H1 (cell line): ENCODE data around the gene RIF1. TPM values are rescaled to one million over a fixed set of nuclear protein-coding genes. Genes with fewer than 3 reads are reported as not detected.

ENCODE experiments used
- CTCF ChIA-PET: fragments of 300-600 bp; sonication (Branson Sonifier 250); formaldehyde crosslinking; loops from one replicate; lab custom pipeline; 2021; ENCODE audit not compliant: partially characterized antibody; lab: Charles Lee
- POLR2A ChIA-PET: fragments of 300-600 bp; sonication (Branson Sonifier 250); formaldehyde crosslinking; loops from one replicate; lab custom pipeline; 2021; ENCODE audit warnings: inconsistent platforms; ENCODE audit not compliant: partially characterized antibody; lab: Charles Lee
- DNase-seq, 2 experiments: peaks; one replicate each; pipeline versions ENCODE4 v3.0.0 to v3.0.0-alpha.2; 2010 to 2022; ENCODE audit warnings: low spot score in 2 of 2, low read depth in 1 of 2, mixed read lengths in 1 of 2
- FAIRE-seq: peaks from 2 replicates; lab custom pipeline; 2011; peaks lifted over from hg19 to GRCh38; lab: Jason Lieb, UNC
- H2AFZ ChIP-seq: 2 replicates; pipeline ENCODE4 v1.8.1; 2012; ENCODE audit warnings: low read length, inconsistent platforms
- H2AK5ac ChIP-seq: 2 replicates; pipeline ENCODE4 v1.6.1; 2013; ENCODE audit warnings: low read depth, low read length
- H2BK120ac ChIP-seq: replicated peaks from 2 replicates; pipeline ENCODE3; 2013; ENCODE audit warnings: low read depth, low read length, inconsistent platforms
- H2BK12ac ChIP-seq: 2 replicates; pipeline ENCODE4 v1.6.1; 2013; ENCODE audit warnings: low read depth, low read length
- H2BK15ac ChIP-seq: 2 replicates; pipeline ENCODE4 v1.6.1; 2013; ENCODE audit warnings: low read length
- H2BK20ac ChIP-seq: 2 replicates; pipeline ENCODE4 v1.6.1; 2013; ENCODE audit warnings: low read length
- H2BK5ac ChIP-seq: 2 replicates; pipeline ENCODE4 v1.6.1; 2013; ENCODE audit warnings: low read depth, low read length
- H3K14ac ChIP-seq: 2 replicates; pipeline ENCODE4 v1.6.1; 2013; ENCODE audit warnings: inconsistent platforms; ENCODE audit not compliant: insufficient read length
- H3K18ac ChIP-seq: 2 replicates; pipeline ENCODE4 v1.6.1; 2013; ENCODE audit warnings: low read length; ENCODE audit errors: extremely low read depth
- H3K23ac ChIP-seq: 2 replicates; pipeline ENCODE4 v1.6.1; 2013; ENCODE audit warnings: inconsistent platforms; ENCODE audit not compliant: insufficient read length
- H3K23me2 ChIP-seq: 2 replicates; pipeline ENCODE4 v1.6.1; 2013; ENCODE audit warnings: low read depth, low read length
- H3K27ac ChIP-seq: 2 replicates; pipeline ENCODE4 v1.6.1; 2011; ENCODE audit warnings: low read depth, low read length, inconsistent platforms
- H3K27me3 ChIP-seq, 4 experiments: replicated peaks in 1 of 4; 1 replicate in 1 of 4; 2 replicates in 3 of 4; pipeline versions ENCODE4 v1.6.1 to v1.8.1; 2011 to 2013; ENCODE audit warnings: low read length in 3 of 4, mild to moderate bottlenecking in 3 of 4, inconsistent platforms in 2 of 4, mixed read lengths in 2 of 4, moderate library complexity in 1 of 4; ENCODE audit not compliant: control insufficient read depth in 3 of 4, insufficient read depth in 3 of 4; ENCODE audit errors: extremely low read depth in 1 of 4
- H3K36me3 ChIP-seq, 4 experiments: 2 replicates each; pipeline versions ENCODE4 v1.6.1 to v1.8.1; 2011 to 2013; ENCODE audit warnings: mild to moderate bottlenecking in 4 of 4, low read length in 3 of 4, moderate library complexity in 2 of 4, control low read depth in 1 of 4, inconsistent platforms in 1 of 4; ENCODE audit not compliant: insufficient read depth in 4 of 4, control insufficient read depth in 2 of 4
- H3K4ac ChIP-seq: replicated peaks from 2 replicates; pipeline ENCODE3; 2013; ENCODE audit warnings: low read length, low read depth, mixed read lengths, inconsistent platforms; ENCODE audit not compliant: insufficient read length
- H3K4me1 ChIP-seq, 4 experiments: replicated peaks in 1 of 4; 1 replicate in 1 of 4; 2 replicates in 3 of 4; pipeline versions ENCODE4 v1.6.1 to v1.8.1; 2011 to 2013; ENCODE audit warnings: low read length in 3 of 4, inconsistent platforms in 2 of 4, mixed read lengths in 1 of 4; ENCODE audit not compliant: insufficient read depth in 4 of 4, control insufficient read depth in 3 of 4
- H3K4me2 ChIP-seq, 2 experiments: 2 replicates each; pipeline versions ENCODE4 v1.6.1 to v1.8.1; 2011 to 2013; ENCODE audit warnings: low read depth in 2 of 2, low read length in 2 of 2, control low read depth in 1 of 2, inconsistent platforms in 1 of 2, mild to moderate bottlenecking in 1 of 2; ENCODE audit not compliant: insufficient read depth in 1 of 2
- H3K4me3 ChIP-seq, 4 experiments: fragments of 200-600, 300-600 bp in 1 of 4; sonication (generic), shearing (Covaris generic), sonication (Bioruptor Twin) in 1 of 4; 2 replicates each; pipeline versions ENCODE4 v1.5.1 to v1.8.1; 2011 to 2016; ENCODE audit warnings: low read length in 4 of 4, low read depth in 3 of 4, control low read depth in 2 of 4, inconsistent platforms in 2 of 4, mild to moderate bottlenecking in 2 of 4, mixed read lengths in 1 of 4, moderate library complexity in 1 of 4; ENCODE audit not compliant: insufficient read depth in 2 of 4; ENCODE audit errors: extremely low read depth in 1 of 4
- H3K56ac ChIP-seq: replicated peaks from 2 replicates; pipeline ENCODE3; 2013; ENCODE audit warnings: low read depth, mild to moderate bottlenecking, mixed read lengths, low read length, inconsistent platforms; ENCODE audit not compliant: insufficient read length
- H3K79me1 ChIP-seq: 2 replicates; pipeline ENCODE4 v1.6.1; 2013; ENCODE audit warnings: low read depth, low read length, control low read depth
- H3K79me2 ChIP-seq, 2 experiments: 2 replicates each; pipeline versions ENCODE4 v1.6.1 to v1.8.1; 2012 to 2013; ENCODE audit warnings: low read length in 2 of 2, mild to moderate bottlenecking in 2 of 2, inconsistent platforms in 1 of 2; ENCODE audit not compliant: insufficient read depth in 2 of 2, control insufficient read depth in 1 of 2
- H3K9ac ChIP-seq, 4 experiments: replicated peaks in 1 of 4; 1 replicate in 1 of 4; 2 replicates in 3 of 4; pipeline versions ENCODE4 v1.6.1 to v1.8.1; 2011 to 2013; ENCODE audit warnings: low read depth in 3 of 4, low read length in 3 of 4, control low read depth in 2 of 4, mild to moderate bottlenecking in 2 of 4, moderate library complexity in 2 of 4, inconsistent platforms in 1 of 4; ENCODE audit errors: extremely low read depth in 1 of 4
- H3K9me3 ChIP-seq, 2 experiments: 2 replicates each; pipeline versions ENCODE4 v1.6.1 to v1.8.1; 2012 to 2013; ENCODE audit warnings: mild to moderate bottlenecking in 2 of 2, moderate library complexity in 2 of 2, control low read depth in 1 of 2, inconsistent platforms in 1 of 2, low read depth in 1 of 2, low read length in 1 of 2, mixed read lengths in 1 of 2; ENCODE audit not compliant: insufficient read depth in 2 of 2
- H4K20me1 ChIP-seq, 2 experiments: replicated peaks in 1 of 2; 2 replicates each; pipeline versions ENCODE3 to v1.8.1; 2011 to 2013; ENCODE audit warnings: inconsistent platforms in 2 of 2, low read length in 2 of 2, mild to moderate bottlenecking in 1 of 2; ENCODE audit not compliant: insufficient read depth in 2 of 2, control insufficient read depth in 1 of 2
- H4K5ac ChIP-seq: 2 replicates; pipeline ENCODE4 v1.6.1; 2013; ENCODE audit warnings: low read length, low read depth, mixed read lengths, inconsistent platforms; ENCODE audit not compliant: insufficient read length
- H4K8ac ChIP-seq: 2 replicates; pipeline ENCODE4 v1.8.0; 2013; ENCODE audit warnings: mild to moderate bottlenecking, moderate library complexity, low read length, inconsistent platforms; ENCODE audit not compliant: insufficient read depth; ENCODE audit errors: extremely low read depth
- H4K91ac ChIP-seq: replicated peaks from 2 replicates; pipeline ENCODE3; 2013; ENCODE audit warnings: low read length, mixed read lengths, inconsistent platforms; ENCODE audit not compliant: insufficient read length
- BACH1 ChIP-seq: IDR thresholded peaks from 2 replicates; pipeline ENCODE4 v1.6.1; 2012; ENCODE audit warnings: low read length, improper control_type of control experiment
- BRCA1 ChIP-seq: IDR thresholded peaks from 2 replicates; pipeline ENCODE4 v1.6.1; 2012; ENCODE audit warnings: low read depth, low read length, improper control_type of control experiment
- EGR1 ChIP-seq: IDR thresholded peaks from 2 replicates; pipeline ENCODE4 v1.6.1; 2011; ENCODE audit warnings: low read depth, low read length, borderline replicate concordance
- FOSL1 ChIP-seq: IDR thresholded peaks from 2 replicates; pipeline ENCODE4 v1.6.1; 2011; ENCODE audit warnings: mild to moderate bottlenecking, low read depth, low read length, moderate library complexity; ENCODE audit not compliant: insufficient read depth
- HDAC6 ChIP-seq: IDR thresholded peaks from one replicate; pipeline ENCODE4 v1.7.1; 2012; ENCODE audit warnings: low read depth, mild to moderate bottlenecking, inconsistent platforms, low read length, moderate library complexity
- PHF8 ChIP-seq: fragments of 200-600 bp; sonication (generic); conservative IDR thresholded peaks from 2 replicates; pipeline ENCODE4 v1.7.1; 2012; ENCODE audit warnings: low read depth, mild to moderate bottlenecking, inconsistent platforms, low read length, moderate library complexity
- SP4 ChIP-seq: IDR thresholded peaks from 2 replicates; pipeline ENCODE4 v1.6.1; 2012; ENCODE audit warnings: low read length, inconsistent platforms
- SUZ12 ChIP-seq: fragments of 200-600 bp; sonication (generic); IDR thresholded peaks from 2 replicates; pipeline ENCODE4 v1.6.1; 2012; ENCODE audit warnings: mild to moderate bottlenecking, inconsistent platforms, low read length, moderate library complexity, mixed read lengths
- TAF1 ChIP-seq: IDR thresholded peaks from 2 replicates; pipeline ENCODE4 v1.6.1; 2011; ENCODE audit warnings: mild to moderate bottlenecking, low read depth, low read length
- TAF7 ChIP-seq: optimal IDR thresholded peaks from 2 replicates; pipeline ENCODE3; 2011; ENCODE audit warnings: low read depth, mild to moderate bottlenecking, inconsistent platforms, low read length, moderate library complexity, borderline replicate concordance
- WGBS, 2 experiments: shearing (Covaris generic) in 1 of 2; methylation state at CpG; one replicate each; pipeline versions ENCODE4 v1.1.6 to v1.1.7; 2013 to 2015; ENCODE audit warnings: low lambda C conversion rate in 2 of 2, mixed read lengths in 2 of 2, inconsistent platforms in 1 of 2, low coverage in 1 of 2, missing lambda C conversion rate in 1 of 2; ENCODE audit not compliant: insufficient replicate concordance in 2 of 2, insufficient coverage in 1 of 2, insufficient read length in 1 of 2; ENCODE audit errors: extremely low coverage in 1 of 2, missing lambda C conversion rate in 1 of 2; 5-methylcytosine and 5-hydroxymethylcytosine counted together
- polyA plus RNA-seq, 7 experiments: library from polyadenylated mRNA; depleted of rRNA in 3 of 7; stranded (reverse) in 5 of 7; unstranded in 2 of 7; fragments of >200 nt in 5 of 7; fragments of 200-250 nt in 2 of 7; gene quantifications; 1 replicate in 5 of 7; 2 replicates in 1 of 7; 4 replicates in 1 of 7; pipeline versions ENCODE4 v1.2.1 to v1.2.3, GENCODE V29; 2011 to 2013; ENCODE audit warnings: missing spikeins in 2 of 7, mixed read lengths in 2 of 7
- total RNA-seq: library from RNA; stranded (reverse); fragmentation: NEBNext Ultra II Directional; extraction: Animal tissue kit (Norgen Biotek cat#: 25700); gene quantifications from 2 replicates; pipeline ENCODE4 v1.2.1, GENCODE V29; 2021
- TF ChIP-seq, protein P1 (sequence below): IDR thresholded peaks from 2 replicates; pipeline ENCODE4 v1.6.1; 2011; ENCODE audit warnings: low read depth, mild to moderate bottlenecking, low read length; ENCODE audit not compliant: insufficient read depth
- TF ChIP-seq, protein P2 (sequence below): IDR thresholded peaks from 2 replicates; pipeline ENCODE4 v1.6.1; 2012; ENCODE audit warnings: inconsistent platforms

The RIF1 gene
- total and polyA plus RNA-seq, 2 of the 8 experiments (the other 6 are each of a cell fraction or from before 2014, with no cell fraction given) = 9.5 to 104 TPM

DNA sequence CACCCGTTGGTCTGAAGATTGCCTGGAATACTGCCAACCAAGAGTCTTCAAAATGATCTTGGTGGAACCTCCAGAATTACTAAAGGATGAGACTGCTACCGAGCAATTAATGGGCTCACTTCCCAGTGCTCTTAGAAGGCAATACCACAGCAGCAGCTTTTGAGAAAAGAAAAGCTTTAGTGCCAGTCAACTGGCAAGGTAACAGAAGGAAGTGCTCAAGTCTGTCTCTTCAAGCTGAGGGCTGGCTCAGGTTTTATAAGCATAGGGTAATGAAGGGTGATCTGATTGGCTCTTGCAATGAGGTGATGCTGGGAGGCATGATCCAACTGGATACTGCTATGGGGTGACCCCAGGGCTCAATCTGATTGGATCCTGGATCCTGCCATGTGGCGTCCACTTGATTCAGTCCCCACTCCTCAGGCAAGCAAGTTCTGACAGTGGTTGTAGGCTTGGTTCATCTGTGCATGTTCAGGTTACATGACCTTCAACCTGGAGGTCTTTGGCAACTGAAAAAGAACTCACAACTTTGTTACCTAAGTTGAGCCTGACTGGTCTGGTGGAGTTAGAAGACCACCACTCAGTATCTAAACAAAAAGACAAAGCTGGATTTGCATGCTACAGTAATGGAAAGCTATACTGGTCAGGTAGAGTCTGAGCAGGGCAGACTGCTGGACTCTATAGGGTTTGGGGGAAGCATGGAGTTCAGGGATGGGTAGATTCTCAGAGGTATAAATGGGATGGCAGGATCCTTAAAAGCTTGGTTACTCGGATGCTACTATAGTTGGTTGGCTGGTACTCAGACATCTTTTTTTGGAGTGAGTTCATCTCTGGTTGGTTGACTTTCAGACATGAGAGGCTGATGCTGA is 14.0 kb upstream of the RIF1 start:
- POLR2A ChIA-PET = interaction anchor here (0.8 to 1.3 kb wide), 2 partner anchors 13 to 18 kb away, joined by 3 to 5 read pairs; partner anchors contain the start of gene RIF1
- H3K9me3 ChIP-seq = no peaks in the 10 kb centered on the region
- H2AK5ac ChIP-seq = no peak overlapping the region
- TF ChIP-seq SP4 (no peak), SUZ12 (no peak), BRCA1 (no peak), TAF7 (no peak), BACH1 (no peak), FOSL1 (no peak), HDAC6 (no peak), PHF8 (no peak), TAF1 (no peak), EGR1 (no peak)
- TF ChIP-seq, protein P1, sequence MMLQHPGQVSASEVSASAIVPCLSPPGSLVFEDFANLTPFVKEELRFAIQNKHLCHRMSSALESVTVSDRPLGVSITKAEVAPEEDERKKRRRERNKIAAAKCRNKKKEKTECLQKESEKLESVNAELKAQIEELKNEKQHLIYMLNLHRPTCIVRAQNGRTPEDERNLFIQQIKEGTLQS = no peak
- TF ChIP-seq, protein P2, sequence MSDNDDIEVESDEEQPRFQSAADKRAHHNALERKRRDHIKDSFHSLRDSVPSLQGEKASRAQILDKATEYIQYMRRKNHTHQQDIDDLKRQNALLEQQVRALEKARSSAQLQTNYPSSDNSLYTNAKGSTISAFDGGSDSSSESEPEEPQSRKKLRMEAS = no peak

More for the DNA sequence above, 14.0 kb upstream of the RIF1 start:
- H3K56ac ChIP-seq = no peak overlapping the region
- no peaks in the 10 kb centered on the region for H3K79me1 ChIP-seq
- WGBS, 2 experiments = 96% methylated on average over 4 of the region's 4 CpGs; no CpG with 5 or more reads in 1 of the 2 experiments
- H3K79me2 ChIP-seq = no peaks in the 10 kb centered on the region
- no peaks in the 10 kb centered on the region for H4K20me1 ChIP-seq
- H2AFZ ChIP-seq = peak overlapping the region; percentile 45; the same call in 1 of the 2 replicates
- no peak overlapping the region for H3K4me3 ChIP-seq
- H4K5ac ChIP-seq = no peak overlapping the region
- no peak overlapping the region for H3K9ac ChIP-seq
- DNase-seq (no peak), FAIRE-seq (no peak)
- H4K8ac ChIP-seq = no peak overlapping the region
- CTCF ChIA-PET = no interaction called here
- no peak overlapping the region for H4K91ac ChIP-seq
- H3K23me2 ChIP-seq = no peaks in the 10 kb centered on the region
- H2BK120ac ChIP-seq = no peak overlapping the region
- H2BK5ac ChIP-seq = no peak overlapping the region
- no peak overlapping the region for H3K14ac ChIP-seq
- 0 out of 2 replicates have a peak overlapping the region, but pooled peaks have one; percentile 3 for H2BK20ac ChIP-seq
- H3K27ac ChIP-seq = no peak overlapping the region
- no peak overlapping the region for H3K4ac ChIP-seq
- H3K36me3 ChIP-seq = no peaks in the 10 kb centered on the region
- H2BK15ac ChIP-seq = no peak overlapping the region
- H3K4me2 ChIP-seq = no peak overlapping the region
- no peaks in the 10 kb centered on the region for H3K27me3 ChIP-seq
- no peak overlapping the region for H3K23ac ChIP-seq
- no peak overlapping the region for H2BK12ac ChIP-seq
- no peaks in the 10 kb centered on the region for H3K4me1 ChIP-seq
- no peak overlapping the region for H3K18ac ChIP-seq
